ENCODE data around the gene KRTAP4-6.
"Not testable (repeated sequence)": the region's sequence is repeated elsewhere in the genome, so short reads cannot be mapped to it uniquely, and the experiment has no call there.

The KRTAP4-6 gene
- 0 reads per million in 4 experiments for total RNA-seq

DNA sequence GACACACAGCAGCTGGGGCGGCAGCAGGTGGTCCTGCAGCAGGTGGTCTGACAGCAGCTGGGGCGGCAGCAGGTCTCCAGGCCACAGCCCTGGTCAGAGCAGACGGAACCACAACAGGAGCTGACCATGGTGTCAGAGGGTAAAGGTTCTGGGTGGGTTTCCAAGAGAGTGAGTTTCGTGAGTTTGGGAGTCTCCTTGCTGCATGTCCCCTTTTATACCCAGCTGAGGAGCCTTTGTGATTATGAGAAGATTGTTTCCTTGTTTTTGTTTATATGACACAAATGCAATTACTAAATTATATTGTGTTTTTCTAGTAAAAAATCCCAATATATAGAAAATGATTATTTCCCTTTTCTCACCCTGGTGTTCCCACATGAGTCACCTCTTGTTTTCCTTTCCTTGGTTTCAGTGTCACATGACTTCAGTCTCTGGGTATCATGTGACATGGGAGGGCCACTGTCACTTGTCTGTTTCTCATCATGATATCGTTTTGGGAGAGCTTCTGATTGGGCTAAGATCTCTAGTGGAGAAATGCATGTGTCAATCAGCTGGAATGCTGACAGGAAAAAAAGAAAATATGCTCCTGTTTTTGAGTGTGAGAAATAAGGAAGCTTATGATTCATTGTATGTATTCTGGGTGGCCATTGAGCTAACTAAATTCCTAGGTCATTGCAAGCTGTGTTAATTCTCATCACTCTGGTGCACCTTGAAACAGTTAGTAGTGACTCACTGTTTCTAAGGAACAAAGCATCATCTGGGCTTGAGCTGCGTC, at the start of gene KRTAP4-6:
KRTAP4-6 (minus strand) TSS at position 185 of the 772 bp plus-strand sequence; CDS start at position 128, 57 bp downstream.
- DNase-seq = no peak

DNA sequence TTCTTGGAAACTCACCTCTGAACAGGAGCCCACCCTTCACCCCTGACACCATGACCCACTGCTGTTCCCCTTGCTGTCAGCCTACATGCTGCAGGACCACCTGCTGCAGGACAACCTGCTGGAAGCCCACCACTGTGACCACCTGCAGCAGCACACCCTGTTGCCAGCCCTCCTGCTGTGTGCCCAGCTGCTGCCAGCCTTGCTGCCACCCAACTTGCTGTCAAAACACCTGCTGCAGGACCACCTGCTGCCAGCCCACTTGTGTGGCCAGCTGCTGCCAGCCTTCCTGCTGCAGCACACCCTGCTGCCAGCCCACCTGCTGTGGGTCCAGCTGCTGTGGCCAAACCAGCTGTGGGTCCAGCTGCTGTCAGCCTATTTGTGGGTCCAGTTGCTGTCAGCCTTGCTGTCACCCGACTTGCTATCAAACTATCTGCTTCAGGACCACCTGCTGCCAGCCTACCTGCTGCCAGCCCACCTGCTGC, 49.5 kb upstream of the KRTAP4-6 start, which contains the start of gene KRTAP9-1:
KRTAP9-1 (plus strand) TSS at position 51 of the 482 bp plus-strand sequence; CDS start at position 51, 0 bp downstream.
- DNase-seq = not testable (repeated sequence)

DNA sequence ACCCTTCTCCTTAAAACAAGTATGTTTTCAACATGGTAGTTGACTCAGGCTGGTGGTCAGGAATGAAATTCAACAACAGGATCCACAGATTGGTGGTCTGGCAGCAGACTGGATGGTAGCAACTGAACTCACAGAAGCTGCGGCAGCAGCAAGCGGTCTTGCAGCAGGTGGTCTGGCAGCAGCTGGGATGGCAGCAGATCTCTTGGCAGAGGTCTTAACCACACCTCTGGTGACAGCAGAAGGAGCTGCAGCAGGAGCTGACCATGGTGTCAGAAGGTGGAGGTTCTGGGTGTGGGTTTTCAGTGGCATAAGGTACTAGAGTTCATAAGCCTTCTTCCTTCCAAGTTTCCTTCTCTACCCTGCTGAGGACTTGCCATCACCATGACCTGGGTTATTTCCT, 46.5 kb upstream of the KRTAP4-6 start:
- no peak for DNase-seq

DNA sequence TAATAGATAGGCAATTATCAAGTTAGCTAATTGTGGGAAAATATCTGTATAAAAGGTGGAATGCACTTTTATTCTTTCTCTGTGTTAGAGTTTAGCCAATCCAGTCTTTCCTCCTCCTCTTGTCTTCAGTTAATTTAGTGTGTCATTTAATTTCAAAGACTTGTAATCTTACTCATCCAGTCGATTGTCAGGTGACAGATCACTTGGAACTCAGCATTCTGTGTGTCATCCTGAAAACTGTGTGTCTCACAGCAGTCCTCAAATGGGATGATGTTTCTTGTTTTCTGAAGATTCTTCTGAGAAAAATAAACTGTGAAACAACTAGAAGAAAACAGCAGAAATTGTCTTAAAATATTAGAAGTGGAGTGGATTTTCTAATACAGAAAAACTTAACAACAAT, 44.7 kb upstream of the KRTAP4-6 start:
- DNase-seq = no peak

DNA sequence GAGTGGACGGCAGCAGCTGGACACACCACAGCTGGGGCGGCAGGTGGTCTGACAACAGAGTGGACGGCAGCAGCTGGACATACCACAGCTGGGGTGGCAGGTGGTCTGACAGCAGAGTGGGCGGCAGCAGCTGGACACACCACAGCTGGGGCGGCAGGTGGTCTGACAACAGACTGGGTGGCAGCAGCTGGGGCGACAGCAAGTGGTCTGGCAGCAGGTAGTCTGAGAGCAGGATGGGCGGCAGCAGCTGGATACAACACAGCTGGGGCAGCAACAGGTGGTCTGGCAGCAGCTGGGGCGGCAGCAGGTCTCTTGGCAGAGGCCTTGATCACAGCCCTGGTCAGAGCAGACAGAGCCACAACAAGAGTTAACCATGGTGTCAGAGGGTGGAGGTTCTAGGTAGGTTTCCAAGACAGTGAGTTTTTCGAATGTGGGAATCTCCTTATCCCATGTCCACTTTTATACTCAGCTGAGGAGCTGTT, 44.2 kb upstream of the KRTAP4-6 start, which contains the start of gene KRTAP4-1:
KRTAP4-1 (minus strand) TSS at position 432 of the 482 bp plus-strand sequence; CDS start at position 375, 57 bp downstream.
- no peak for DNase-seq

DNA sequence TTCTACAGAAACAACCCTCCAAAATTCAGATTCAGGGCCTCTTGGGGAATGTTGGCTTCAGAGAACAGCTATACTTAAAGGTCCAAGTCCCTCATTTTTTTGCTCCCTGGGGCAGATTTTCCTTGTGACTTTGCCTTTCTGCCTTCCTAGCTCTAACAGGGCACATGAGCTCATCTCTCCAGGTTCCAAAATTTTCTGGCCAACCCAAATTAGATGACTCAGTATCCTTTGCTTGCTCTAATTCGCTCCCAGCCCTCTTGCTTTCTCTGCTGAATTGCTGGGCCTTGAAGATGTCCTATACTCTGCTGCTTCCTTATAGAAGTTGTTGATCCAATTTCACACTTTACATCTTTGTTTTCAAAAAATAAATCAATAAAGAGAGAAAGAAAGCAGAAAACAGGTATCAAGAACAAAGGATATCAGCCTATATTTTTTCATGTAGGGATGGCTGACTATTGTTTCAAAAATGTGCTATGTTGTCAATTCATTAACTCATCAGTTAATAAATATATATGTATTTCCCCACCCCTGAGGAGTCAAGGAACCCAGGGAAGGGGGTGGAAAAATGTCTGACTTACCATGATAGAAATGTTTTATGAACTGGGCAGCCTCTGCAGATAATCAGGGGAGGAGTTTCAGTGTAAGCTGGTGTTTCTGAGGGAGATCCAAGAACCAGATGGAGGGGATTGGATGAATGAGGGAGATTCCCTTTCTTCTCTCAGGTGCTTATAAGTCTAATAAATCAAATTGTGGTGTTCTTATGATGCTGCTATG, 38.7 kb upstream of the KRTAP4-6 start:
- DNase-seq = no peak

DNA sequence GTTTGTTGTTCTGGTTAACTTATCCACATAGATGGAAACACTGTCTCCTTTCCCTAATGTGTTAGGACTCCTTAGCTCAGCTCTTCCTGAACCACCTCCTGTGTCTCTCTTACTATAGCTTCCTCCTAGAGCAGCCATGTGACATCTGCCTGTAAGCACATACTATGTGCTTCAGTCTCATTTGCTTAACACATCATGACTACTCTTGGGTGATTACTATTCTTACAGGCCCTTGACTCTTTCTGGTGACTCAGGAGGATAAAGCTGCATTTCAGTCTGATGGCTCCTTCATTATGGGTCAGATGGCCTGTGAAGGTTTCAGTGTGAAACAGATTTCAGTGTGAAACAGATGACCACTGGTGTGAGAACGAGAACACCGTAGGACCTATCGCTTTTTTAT, 38.0 kb upstream of the KRTAP4-6 start:
- DNase-seq = no peak

DNA sequence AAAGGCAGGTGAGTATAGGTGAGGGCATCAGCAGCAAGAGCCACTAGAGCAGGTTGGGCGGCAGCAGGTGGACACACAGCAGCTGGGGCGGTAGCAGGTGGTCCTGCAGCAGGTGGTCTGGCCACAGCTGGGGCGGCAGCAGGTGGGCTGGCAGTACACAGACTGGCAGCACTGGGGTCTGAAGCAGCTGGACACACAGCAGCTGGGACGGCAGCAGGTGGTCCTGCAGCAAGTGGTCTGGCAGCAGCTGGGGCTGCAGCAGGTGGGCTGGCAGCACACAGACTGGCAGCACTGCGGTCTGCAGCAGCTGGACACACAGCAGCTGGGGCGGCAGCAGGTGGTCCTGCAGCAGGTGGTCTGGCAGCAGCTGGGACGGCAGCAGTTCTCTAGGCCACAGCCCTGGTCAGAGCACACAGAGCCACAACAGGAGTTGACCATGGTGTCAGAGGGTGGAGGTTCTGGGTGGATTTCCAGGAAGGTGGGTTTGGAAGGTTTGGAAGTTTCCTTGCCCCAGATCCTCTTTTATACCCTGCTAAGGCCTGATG, 37.5 kb upstream of the KRTAP4-6 start, which contains the start of gene KRTAP4-2:
KRTAP4-2 (minus strand) TSS at position 495 of the 545 bp plus-strand sequence; CDS start at position 438, 57 bp downstream.
- no peak for DNase-seq

DNA sequence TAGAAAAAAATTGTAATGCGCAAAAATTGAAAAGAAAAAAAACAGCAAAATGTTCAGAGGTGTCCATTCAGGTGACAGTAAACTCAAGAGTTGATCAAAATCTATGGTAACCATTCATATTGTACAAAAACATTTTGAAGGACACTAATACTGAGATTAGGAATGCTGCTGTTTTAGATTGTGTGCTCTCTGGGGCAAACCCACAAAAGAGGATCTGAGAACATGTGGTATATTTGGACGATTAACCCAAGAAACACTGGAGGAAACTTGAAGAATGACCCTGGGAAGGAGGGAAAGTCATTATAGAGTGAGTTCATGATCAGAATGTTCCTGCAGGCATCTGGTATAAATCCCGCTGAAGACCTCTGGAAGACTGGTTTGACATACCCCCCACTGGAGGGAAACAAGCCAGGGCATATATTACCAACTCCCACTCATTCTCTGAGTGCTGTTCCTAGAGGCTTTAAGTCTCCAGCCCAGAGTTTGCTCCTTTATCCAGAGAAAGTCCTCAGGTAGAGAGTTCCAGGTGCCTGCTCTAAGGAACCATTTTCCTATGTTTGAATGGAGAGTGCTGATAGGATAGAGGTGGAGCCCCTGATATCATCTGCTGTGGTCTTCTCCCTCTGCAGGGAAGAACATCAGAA, 36.5 kb upstream of the KRTAP4-6 start:
- no peak for DNase-seq

DNA sequence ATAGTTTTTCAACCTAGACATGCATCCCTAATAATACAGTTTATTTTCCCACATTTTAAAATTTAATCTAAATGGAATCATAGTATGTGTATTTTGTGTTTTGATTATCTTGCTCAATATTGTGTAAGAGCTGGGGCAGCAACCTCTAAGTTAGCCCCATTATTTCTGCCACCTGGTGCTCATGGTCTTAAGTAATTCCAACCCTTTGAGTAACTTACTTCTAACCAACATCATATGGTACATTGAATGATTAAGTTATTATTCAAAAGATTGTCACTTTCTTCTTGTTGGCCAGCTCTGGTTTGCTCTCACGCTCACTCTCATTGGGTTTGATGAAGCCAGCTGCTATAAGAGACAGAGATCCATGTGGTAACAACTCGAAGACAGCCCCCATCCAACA, 31.5 kb upstream of the KRTAP4-6 start:
- no peak for DNase-seq

DNA sequence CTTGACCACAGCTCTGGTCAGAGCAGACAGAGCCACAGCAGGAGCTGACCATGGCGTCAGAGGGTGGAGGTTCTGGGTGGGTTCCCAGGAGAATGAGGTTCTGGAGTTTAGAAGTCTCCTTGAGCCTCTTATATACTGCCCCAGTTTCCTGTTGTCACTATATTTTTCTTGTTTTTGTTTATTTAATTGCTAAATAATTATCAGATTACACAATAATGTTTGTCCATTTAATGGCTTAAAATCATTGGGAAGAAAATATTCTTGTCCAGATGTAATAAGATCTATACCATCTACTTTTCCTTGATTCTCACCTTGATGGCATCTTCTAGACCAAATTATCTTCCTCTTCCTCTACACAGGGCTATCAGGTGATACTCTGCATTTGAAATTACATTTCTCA, 27.8 kb upstream of the KRTAP4-6 start, which contains the start of gene KRTAP4-3:
KRTAP4-3 (minus strand) TSS at position 101 of the 400 bp plus-strand sequence; CDS start at position 52, 49 bp downstream.
- DNase-seq = no peak

DNA sequence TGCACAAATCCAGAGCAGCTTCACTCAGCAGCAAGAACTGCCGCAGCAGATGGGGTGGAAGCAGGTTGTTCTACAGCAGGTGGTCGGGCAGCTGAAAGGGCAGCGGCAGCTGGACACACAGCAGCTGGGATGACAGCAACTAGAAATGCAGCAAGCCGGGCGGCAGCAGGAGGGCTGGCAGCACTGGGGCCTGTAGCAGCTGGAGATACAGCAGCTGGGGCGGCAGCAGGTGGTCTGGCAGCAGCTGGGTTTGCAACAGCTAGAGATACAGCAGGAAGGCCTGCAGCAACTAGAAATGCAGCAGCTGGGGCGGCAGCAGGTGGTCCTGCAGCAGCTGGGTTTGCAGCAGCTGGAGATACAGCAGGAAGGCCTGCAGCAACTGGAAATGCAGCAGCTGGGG, 27.2 kb upstream of the KRTAP4-6 start:
- no peak for DNase-seq

DNA sequence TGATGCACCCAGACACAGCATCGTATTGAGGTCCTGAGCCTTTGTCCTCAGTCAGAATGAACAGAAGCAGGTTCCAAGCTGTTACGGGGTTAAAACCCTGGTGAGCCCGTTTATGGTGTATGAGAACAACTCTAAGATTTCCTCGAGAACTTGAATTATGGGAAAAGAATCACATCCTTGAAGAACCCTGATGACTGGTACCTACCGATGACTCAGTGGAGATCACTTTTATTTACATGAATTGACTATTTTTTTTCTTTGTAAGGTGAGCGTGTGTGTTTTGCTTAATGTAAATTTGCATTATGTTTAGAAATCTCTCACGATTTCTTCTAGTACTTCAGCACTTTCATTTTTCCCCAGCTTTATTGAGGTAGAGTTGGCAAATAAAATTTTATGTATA, 23.5 kb upstream of the KRTAP4-6 start:
- no peak for DNase-seq

DNA sequence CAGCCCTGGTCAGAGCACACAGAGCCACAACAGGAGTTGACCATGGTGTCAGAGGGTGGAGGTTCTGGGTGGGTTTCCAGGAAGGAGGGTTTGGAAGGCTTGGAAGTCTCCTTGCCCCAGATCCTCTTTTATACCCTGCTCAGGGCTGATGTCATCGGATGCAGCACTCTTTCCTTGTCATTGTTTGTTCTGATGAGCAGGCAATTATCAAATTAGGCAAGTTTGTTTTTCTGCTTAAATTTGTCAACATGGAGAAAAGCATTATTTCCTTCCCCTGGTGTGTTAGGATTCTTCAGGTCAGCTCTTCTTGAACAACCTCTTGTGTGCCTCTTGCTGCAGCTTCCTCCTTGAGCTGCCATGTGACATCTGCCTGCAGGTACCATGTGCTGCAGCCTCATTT, 20.3 kb upstream of the KRTAP4-6 start, which contains the start of gene KRTAP4-4:
KRTAP4-4 (minus strand) TSS at position 101 of the 400 bp plus-strand sequence; CDS start at position 44, 57 bp downstream.
- no peak for DNase-seq

DNA sequence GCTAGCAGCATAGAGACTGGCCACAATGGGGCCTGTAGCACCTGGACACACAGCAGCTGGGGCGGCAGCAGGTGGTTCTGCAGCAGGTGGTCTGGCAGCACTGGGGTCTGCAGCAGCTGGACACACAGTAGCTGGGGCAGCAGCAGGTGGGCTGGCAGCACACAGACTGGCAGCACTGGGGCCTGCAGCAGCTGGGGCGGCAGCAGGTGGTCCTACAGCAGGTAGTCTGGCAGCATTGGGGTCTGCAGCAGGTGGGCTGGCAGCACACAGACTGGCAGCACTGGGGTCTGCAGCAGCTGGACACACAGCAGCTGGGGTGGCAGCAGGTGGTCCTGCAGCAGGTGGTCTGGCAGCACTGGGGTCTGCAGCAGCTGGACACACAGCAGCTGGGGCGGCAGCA, 19.8 kb upstream of the KRTAP4-6 start:
- not testable (repeated sequence) for DNase-seq

DNA sequence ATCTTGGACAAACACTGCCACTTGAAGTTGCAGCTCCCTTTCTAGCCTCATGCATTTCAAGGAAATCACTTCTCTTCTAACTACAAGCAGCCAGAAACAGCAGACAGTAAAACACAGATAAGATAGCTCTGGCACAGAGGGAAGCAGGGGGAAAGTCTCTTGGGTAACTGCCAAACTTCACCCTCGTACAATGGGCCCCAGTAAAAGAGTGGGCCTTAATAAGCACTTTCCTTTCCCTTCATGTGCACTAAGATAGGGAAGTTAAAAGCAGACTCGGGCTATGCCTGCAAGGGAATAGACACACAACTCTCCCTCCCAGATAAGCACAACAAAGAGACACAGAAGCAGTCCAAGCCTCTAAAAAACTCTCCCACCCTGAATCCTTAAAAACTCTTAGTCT, 13.5 kb upstream of the KRTAP4-6 start:
- DNase-seq = no peak

DNA sequence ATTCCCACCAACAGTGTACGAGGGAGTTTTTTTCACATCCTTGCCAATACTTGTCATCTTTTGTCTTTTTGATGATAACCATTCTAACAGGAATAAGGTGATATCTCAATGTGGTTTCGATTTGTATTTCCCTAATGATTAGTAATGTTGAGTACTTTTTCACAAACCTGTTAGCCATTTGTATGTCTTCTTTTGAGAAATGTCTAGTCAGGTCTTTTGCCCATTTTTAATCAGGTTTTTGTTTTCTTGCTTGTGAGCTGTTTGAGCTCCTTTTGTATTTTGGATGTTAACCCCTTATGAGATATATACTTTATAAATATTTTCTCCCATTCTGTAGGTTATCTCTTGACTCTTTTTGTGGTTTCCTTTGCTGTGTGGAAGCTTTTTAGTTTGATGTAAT, 11.2 kb upstream of the KRTAP4-6 start:
- DNase-seq = no peak

DNA sequence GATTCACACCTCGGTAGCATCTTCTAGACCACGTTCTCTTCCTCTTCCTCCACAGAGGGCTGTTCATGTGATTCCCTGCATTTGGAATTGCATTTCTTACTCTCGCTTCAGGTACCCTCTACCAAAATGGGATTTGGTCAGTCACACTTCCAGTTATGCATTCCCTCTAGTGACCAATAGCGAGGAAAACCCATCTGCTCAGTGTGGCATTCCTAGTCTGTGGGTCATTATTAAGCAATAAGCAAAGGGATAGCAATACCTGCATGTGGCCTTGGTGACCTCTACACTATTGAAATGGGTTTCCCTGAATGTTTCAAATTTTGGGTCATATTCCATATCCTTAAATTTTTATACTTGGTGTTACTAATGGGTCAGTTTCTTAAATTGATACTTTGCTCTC, 9.7 kb upstream of the KRTAP4-6 start:
- no peak for DNase-seq

DNA sequence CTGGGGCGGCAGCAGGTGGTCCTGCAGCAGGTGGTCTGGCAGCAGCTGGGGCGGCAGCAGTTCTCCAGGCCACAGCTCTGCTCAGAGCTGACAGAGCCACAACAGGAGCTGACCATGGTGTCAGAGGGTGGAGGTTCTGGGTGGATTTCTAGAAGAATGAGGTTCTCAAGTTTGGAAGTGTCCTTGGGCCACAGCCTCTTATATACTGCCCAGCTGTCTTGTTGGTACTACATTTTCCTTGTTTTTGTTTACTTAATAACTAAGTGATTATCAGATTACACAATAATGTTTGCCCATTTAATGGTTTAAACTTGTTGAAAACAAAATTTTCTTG, 9.3 kb upstream of the KRTAP4-6 start, which contains the start of gene KRTAP4-5:
KRTAP4-5 (minus strand) TSS at position 174 of the 334 bp plus-strand sequence; CDS start at position 116, 58 bp downstream.
- DNase-seq = no peak

DNA sequence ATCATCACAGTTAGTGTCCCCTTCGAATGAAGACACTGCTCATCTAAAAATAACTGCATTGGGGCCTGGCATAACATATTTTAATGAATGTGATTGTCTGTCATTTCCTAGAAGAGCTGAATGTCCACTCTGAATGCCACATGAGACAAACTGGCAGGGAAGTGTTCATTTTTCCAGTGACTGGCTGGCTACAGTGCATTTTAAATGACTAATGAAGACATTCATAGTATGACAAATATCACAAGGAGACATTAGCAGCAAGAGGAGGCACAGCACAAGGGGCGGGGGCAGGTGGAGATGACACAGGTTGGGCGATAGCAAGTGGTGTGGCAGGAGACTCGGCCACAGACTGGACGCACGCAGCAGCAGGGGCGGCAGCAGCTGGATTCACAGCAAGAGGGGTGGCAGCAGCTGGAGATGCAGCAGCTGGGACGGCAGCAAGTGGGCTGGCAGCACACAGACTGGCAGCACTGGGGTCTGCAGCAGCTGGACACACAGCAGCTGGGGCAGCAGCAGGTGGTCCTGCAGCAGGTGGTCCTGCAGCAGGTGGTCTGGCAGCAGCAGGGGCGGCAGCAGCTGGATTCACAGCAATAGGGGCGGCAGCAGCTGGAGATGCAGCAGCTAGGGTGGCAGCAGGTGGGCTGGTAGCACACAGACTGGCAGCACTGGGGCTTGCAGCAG, 8.8 kb upstream of the KRTAP4-6 start:
- DNase-seq = not testable (repeated sequence)

DNA sequence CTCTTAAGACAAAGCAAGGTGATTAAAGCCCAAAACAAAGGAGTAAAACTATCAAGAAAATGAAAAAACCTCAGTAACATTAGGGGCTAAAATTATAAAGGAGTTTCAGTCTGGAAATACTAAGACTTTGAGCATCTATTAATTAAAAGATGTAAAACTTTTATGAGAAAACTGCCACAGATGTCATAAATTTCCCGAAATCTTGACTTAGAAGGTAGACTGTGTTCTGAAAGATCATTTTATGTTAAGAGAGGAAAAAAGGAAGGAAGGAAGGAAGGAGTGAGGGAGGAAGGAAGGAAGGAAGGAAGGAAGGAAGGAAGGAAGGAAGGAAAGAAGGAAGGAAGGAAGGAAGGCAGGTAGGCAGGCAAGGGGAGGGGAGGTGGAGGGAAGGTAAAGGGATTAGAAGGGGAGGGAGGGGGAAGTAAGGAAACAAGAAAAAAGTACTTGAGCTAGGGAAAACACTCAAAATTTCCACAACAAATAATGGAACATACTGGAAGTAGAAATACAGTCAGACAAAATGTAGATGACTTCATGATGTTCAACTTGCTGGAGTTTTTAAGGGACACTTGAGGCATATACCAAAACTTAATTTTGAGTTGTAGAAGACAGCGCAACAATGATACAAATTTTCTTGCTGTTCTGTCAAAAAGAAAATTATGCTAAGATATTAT, 7.3 kb upstream of the KRTAP4-6 start:
- DNase-seq = no peak
